ENCODE results near the gene CLCNKB. TPM values are rescaled to one million over a fixed set of nuclear protein-coding genes. Genes with fewer than 3 reads are reported as not detected.
A peak's percentile ranks its signal among the peaks of the same experiment; 100 is the strongest.

The CLCNKB gene
- total RNA-seq, 4 donors from 2014 or later: 0.38 to 2.2 (median 1.6) TPM; not detected in 1

- no peak for DNase-seq (ENCODE audit: low spot score)
- TF ChIP-seq CTCF (IDR thresholded peaks at IDR 0.05): no peak
- no peak for ATAC-seq (ENCODE audit: low FRiP score)
Observed at GRCh38 chr1:16085522-16085921, 41.9 kb downstream of the CLCNKB start.

- no peak for DNase-seq (ENCODE audit: low spot score)
- ATAC-seq (ENCODE audit: low FRiP score): no peak
Observed at GRCh38 chr1:16087733-16088132, 44.2 kb downstream of the CLCNKB start.

GRCh38 chr1:16088351-16088911, 44.8 kb downstream of the CLCNKB start:
- DNase-seq (ENCODE audit: low spot score) (no peak), ATAC-seq (ENCODE audit: low FRiP score) (no peak)
- TF ChIP-seq CTCF (IDR thresholded peaks at IDR 0.05): no peak

More at GRCh38 chr1:16087733-16088132, 44.2 kb downstream of the CLCNKB start:
- no peak for TF ChIP-seq CTCF (IDR thresholded peaks at IDR 0.05)

GRCh38 chr1:16088996-16089395, 45.4 kb downstream of the CLCNKB start:
- ATAC-seq (ENCODE audit: low FRiP score): peak; percentile 91
- no peak for TF ChIP-seq CTCF (IDR thresholded peaks at IDR 0.05)
- DNase-seq (ENCODE audit: low spot score): no peak

GRCh38 chr1:16090076-16090826, 46.7 kb downstream of the CLCNKB start:
- ATAC-seq (ENCODE audit: low FRiP score) (no peak), DNase-seq (ENCODE audit: low spot score) (no peak)
- TF ChIP-seq CTCF (IDR thresholded peaks at IDR 0.05): no peak

GRCh38 chr1:16091296-16091695, 47.7 kb downstream of the CLCNKB start:
- DNase-seq (ENCODE audit: low spot score) (no peak), ATAC-seq (ENCODE audit: low FRiP score) (no peak)
- no peak for TF ChIP-seq CTCF (IDR thresholded peaks at IDR 0.05)

Measured in omental fat pad (tissue), 4 donors.